SK-N-SH treated with all-trans-retinoic acid at 6 μM for 48 hours (cell line): ENCODE measurements around the gene CLDN2.

Experiments
- CSRNP3 ChIP-seq: fragments of 250-450 bp; sonication (Bioruptor Pico); IDR thresholded peaks from 2 replicates; pipeline ENCODE4 v1.5.1; 2021; ENCODE audit warnings: mild to moderate bottlenecking, moderate library complexity
- ZFP3 ChIP-seq: fragments of 250-450 bp; sonication (Bioruptor Pico); IDR thresholded peaks from 2 replicates; pipeline ENCODE4 v1.5.0; 2020; ENCODE audit warnings: mild to moderate bottlenecking, moderate library complexity

- TF ChIP-seq CSRNP3 (CRISPR knock-in tag): no peak
- no peak for TF ChIP-seq ZFP3 (CRISPR knock-in tag)
Observed at GRCh38 chrX:106902684-106903083, 17.5 kb upstream of the CLDN2 start.
